Activated CD4-positive, alpha-beta T cell treated with anti-CD3 and anti-CD28 coated beads for 36 hours (primary cell): ENCODE measurements around the gene ZNF280C. TPM values are rescaled to one million over a fixed set of nuclear protein-coding genes. Genes with fewer than 3 reads are reported as not detected.
"Not testable (repeated sequence)": the region's sequence is repeated elsewhere in the genome, so short reads cannot be mapped to it uniquely, and the experiment has no call there.

Experiments used
- ATAC-seq: fragments of 200-7000 bp; cut with Tn5 transposase; one replicate; pipeline ENCODE4 v1.10.0; 2021; ENCODE audit warnings: mild to moderate bottlenecking, moderate library complexity
- CTCF ChIA-PET: fragments of 350-600 bp; sonication (Branson Sonifier 250); formaldehyde crosslinking; loops from one replicate; lab custom pipeline; 2021; ENCODE audit warnings: antibody characterized with exemption; lab: Charles Lee
- POLR2A ChIA-PET: fragments of 350-600 bp; sonication (Branson Sonifier 250); formaldehyde crosslinking; loops from one replicate; lab custom pipeline; 2021; ENCODE audit warnings: antibody characterized with exemption, inconsistent platforms; lab: Charles Lee
- DNase-seq: peaks from one replicate; pipeline ENCODE4 v3.0.0-alpha.2; 2020
- H3K27ac Mint-ChIP-seq: one replicate; pipeline ENCODE4 v1.8.0; 2021; ENCODE audit warnings: mixed read lengths
- H3K27me3 Mint-ChIP-seq: one replicate; pipeline ENCODE4 v1.8.0; 2021; ENCODE audit warnings: mixed read lengths
- H3K36me3 Mint-ChIP-seq: one replicate; pipeline ENCODE4 v1.8.0; 2021; ENCODE audit warnings: low read depth, mixed read lengths
- H3K4me1 Mint-ChIP-seq: one replicate; pipeline ENCODE4 v1.8.0; 2021; ENCODE audit warnings: mixed read lengths
- H3K4me3 Mint-ChIP-seq: one replicate; pipeline ENCODE4 v1.8.0; 2021; ENCODE audit warnings: mild to moderate bottlenecking, moderate library complexity, mixed read lengths
- H3K9me3 Mint-ChIP-seq: one replicate; pipeline ENCODE4 v1.8.0; 2021; ENCODE audit warnings: low read depth, mixed read lengths
- intact Hi-C, 2 experiments: fragments of 100-400 bp; cut with DNase I in 1 of 2; cut with micrococcal nuclease in 1 of 2; formaldehyde crosslinking; loops; one replicate each; pipeline versions ENCODE4 v1.14.2 to v1.15.1; 2022 to 2024; cut with DNase I, micrococcal nuclease
- total RNA-seq, 2 experiments: library from RNA; stranded (reverse); gene quantifications; one replicate each; pipeline ENCODE4 v1.2.3, GENCODE V29; 2021

The ZNF280C gene
- total RNA-seq, 2 experiments from 2014 or later = 5.9 to 8.6 TPM

GRCh38 chrX:130287071-130287770, 18.5 kb upstream of the ZNF280C start:
- H3K36me3 Mint-ChIP-seq = no peaks in the 10 kb centered on the region
- POLR2A ChIA-PET = no interaction called here

GRCh38 chrX:130285710-130286109, 17.0 kb upstream of the ZNF280C start:
- no peaks in the 10 kb centered on the region for H3K27me3 Mint-ChIP-seq
- H3K27ac Mint-ChIP-seq = no peak overlapping the region
- no peak for ATAC-seq
- intact Hi-C loops = no loop called here
- H3K36me3 Mint-ChIP-seq = no peaks in the 10 kb centered on the region
- POLR2A ChIA-PET = no interaction called here
- H3K4me1 Mint-ChIP-seq = no peaks in the 10 kb centered on the region
- H3K4me3 Mint-ChIP-seq = no peak overlapping the region
- DNase-seq = no peak
- no peaks in the 10 kb centered on the region for H3K9me3 Mint-ChIP-seq
- CTCF ChIA-PET = no interaction called here

More at GRCh38 chrX:130287071-130287770, 18.5 kb upstream of the ZNF280C start:
- CTCF ChIA-PET = no interaction called here
- Mint-ChIP-seq H3K9me3 (no peaks in the 10 kb centered on the region), H3K4me3 (no peak overlapping the region), H3K27ac (no peak overlapping the region), H3K4me1 (no peaks in the 10 kb centered on the region), H3K27me3 (no peaks in the 10 kb centered on the region)
- intact Hi-C loops = no loop called here
- DNase-seq = no peak
- ATAC-seq = no peak

GRCh38 chrX:130285069-130285620, 16.4 kb upstream of the ZNF280C start:
- no peak for ATAC-seq
- no peaks in the 10 kb centered on the region for H3K4me1 Mint-ChIP-seq
- H3K9me3 Mint-ChIP-seq = no peaks in the 10 kb centered on the region
- no peaks in the 10 kb centered on the region for H3K36me3 Mint-ChIP-seq
- no peak for DNase-seq
- intact Hi-C loops = no loop called here
- CTCF ChIA-PET = no interaction called here
- no peaks in the 10 kb centered on the region for H3K27me3 Mint-ChIP-seq
- no peak overlapping the region for H3K27ac Mint-ChIP-seq
- H3K4me3 Mint-ChIP-seq = no peak overlapping the region
- POLR2A ChIA-PET = no interaction called here

DNA sequence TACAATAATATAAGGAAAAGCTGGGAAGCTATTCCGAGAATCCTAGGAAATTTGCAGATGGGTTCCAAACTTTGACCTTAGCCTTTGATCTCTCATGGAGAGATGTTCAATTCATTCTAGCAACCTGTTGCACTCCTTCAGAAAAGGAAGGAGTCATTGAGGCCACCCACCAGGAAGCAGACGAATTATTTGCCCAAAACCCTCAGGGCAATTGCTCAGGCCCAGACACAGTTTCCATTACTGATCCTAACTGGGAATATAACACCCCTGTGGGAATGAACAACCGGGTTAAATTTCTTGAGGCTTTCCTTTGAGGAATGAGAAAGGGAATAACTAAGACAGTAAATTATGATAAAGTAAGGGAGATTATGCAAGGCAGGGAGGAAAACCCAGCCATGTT, 13.5 kb upstream of the ZNF280C start:
- H3K36me3 Mint-ChIP-seq = no peaks in the 10 kb centered on the region
- H3K27me3 Mint-ChIP-seq = no peaks in the 10 kb centered on the region
- H3K4me1 Mint-ChIP-seq = no peaks in the 10 kb centered on the region
- ATAC-seq = no peak
- CTCF ChIA-PET = no interaction called here
- no peak for DNase-seq
- intact Hi-C loops = no loop called here
- no peaks in the 10 kb centered on the region for H3K9me3 Mint-ChIP-seq
- POLR2A ChIA-PET = no interaction called here
- H3K4me3 Mint-ChIP-seq = no peak overlapping the region
- no peak overlapping the region for H3K27ac Mint-ChIP-seq

DNA sequence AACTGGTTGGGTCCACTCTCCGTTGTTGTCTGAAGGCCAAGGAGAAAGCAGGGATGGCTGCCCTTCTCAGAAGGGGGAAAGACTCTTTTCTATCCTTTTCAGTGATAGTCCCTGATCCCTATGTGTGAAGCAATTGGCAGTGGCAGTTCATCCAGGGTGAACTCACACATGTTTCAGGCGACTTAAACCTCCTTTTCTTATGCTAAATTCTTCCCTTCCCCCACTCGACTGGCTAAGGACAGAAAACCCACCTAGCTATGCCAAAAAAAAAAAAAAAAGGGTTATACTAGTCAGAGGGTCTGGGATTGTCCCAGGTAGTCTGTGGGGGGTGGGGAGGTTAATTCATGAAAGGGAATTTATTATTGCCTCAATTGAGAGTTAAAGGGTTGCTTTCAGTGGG, 12.2 kb upstream of the ZNF280C start:
- Mint-ChIP-seq H3K27ac (no peak overlapping the region), H3K9me3 (no peaks in the 10 kb centered on the region), H3K27me3 (no peaks in the 10 kb centered on the region), H3K4me1 (no peaks in the 10 kb centered on the region), H3K36me3 (no peaks in the 10 kb centered on the region), H3K4me3 (no peak overlapping the region)
- ATAC-seq (no peak), DNase-seq (no peak)
- POLR2A ChIA-PET = no interaction called here
- intact Hi-C loops = no loop called here
- CTCF ChIA-PET = no interaction called here

DNA sequence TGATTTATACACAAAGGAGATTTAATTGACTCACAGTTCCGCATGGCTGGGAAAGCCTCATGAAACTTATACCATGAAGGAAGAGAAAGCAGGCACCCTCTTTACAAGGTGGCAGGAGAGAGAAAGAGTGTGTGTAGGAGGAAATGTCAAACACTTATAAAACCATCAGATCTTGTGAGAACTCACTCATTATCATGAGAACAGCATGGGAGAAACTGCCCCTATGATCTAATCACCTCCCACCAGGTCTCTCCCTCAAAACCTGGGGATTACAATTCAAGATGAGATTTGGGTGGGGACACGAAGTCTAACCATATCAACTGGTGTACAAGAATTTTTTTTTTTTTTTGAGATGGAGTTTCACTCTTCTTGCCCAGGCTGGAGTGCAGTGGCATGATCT, 3.6 kb upstream of the ZNF280C start:
- H3K27ac Mint-ChIP-seq, POLR2A ChIA-PET, DNase-seq, H3K4me3 Mint-ChIP-seq, intact Hi-C loops, H3K9me3 Mint-ChIP-seq, H3K27me3 Mint-ChIP-seq, ATAC-seq, H3K36me3 Mint-ChIP-seq, H3K4me1 Mint-ChIP-seq: not testable (repeated sequence)
- CTCF ChIA-PET = interaction anchor here (0.6 kb wide), 1 partner anchor 230 kb away, joined by 4 read pairs; no protein-coding TSS in a partner anchor

DNA sequence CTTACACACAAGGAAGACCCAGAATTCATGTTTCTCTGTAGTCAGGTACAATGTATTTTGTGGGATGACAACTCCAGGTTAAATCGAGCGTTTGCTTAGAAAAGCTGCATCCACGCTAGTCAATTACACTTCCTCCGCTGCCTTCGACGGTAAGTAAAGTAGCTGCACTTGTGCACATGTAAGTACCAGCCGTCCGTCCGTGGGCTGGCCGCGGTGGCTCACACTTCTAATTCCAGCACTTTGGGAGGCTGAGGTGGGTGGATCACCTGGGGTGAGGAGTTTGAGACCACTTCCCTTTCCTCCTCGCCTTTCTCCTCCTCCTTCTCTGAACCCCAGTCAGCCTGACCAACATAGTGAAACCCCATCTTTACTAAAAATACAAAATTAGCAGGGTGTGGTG, 692 bp upstream of the ZNF280C start:
- H3K9me3 Mint-ChIP-seq, H3K36me3 Mint-ChIP-seq, H3K4me3 Mint-ChIP-seq, H3K27me3 Mint-ChIP-seq, ATAC-seq, CTCF ChIA-PET, H3K27ac Mint-ChIP-seq, DNase-seq, POLR2A ChIA-PET: not testable (repeated sequence)
- intact Hi-C loops = loop anchor here (2.0 to 10.0 kb wide), 9 partner anchors 57 to 495 kb away; partner anchors contain the start of genes BCORL1 (in 1 of the 2), RBMX2 (in 1 of the 2), SASH3 (in 1 of the 2) and SLC25A14 (in 1 of the 2)
- H3K4me1 Mint-ChIP-seq = peaks cover 19% of the 10 kb centered on the region

- peaks cover 3% of the 10 kb centered on the region for H3K36me3 Mint-ChIP-seq
- H3K9me3 Mint-ChIP-seq = no peaks in the 10 kb centered on the region
- no peaks in the 10 kb centered on the region for H3K27me3 Mint-ChIP-seq
- H3K4me3 Mint-ChIP-seq = peak overlapping the region; percentile 85
- DNase-seq (no peak), ATAC-seq (no peak)
- intact Hi-C loops = loop anchor here (1.0 to 10.0 kb wide), 13 partner anchors 56 to 635 kb away; partner anchors contain the start of genes SLC25A14 (in 2 of the 2), AIFM1 (in 1 of the 2), BCORL1 (in 1 of the 2) and ENOX2 (in 1 of the 2)
- CTCF ChIA-PET = interaction anchor here (0.7 kb wide), 1 partner anchor 1403 kb away, joined by 3 read pairs; no protein-coding TSS in a partner anchor
- POLR2A ChIA-PET = no interaction called here
- H3K4me1 Mint-ChIP-seq = peaks cover 21% of the 10 kb centered on the region
- H3K27ac Mint-ChIP-seq = peak overlapping the region; percentile 83
Observed at GRCh38 chrX:130267956-130268448, 697 bp downstream of the ZNF280C start.

GRCh38 chrX:130264573-130264972, 4.1 kb downstream of the ZNF280C start:
- H3K36me3 Mint-ChIP-seq = peaks cover 6% of the 10 kb centered on the region
- ATAC-seq = no peak
- H3K27me3 Mint-ChIP-seq = no peaks in the 10 kb centered on the region
- H3K9me3 Mint-ChIP-seq = no peaks in the 10 kb centered on the region
- intact Hi-C loops = loop anchor here in 1 of 2 experiments (10.0 kb wide), 1 partner anchor 490 kb away; the partner anchor contains the start of gene SASH3
- H3K4me3 Mint-ChIP-seq = no peak overlapping the region
- DNase-seq = no peak
- ChIA-PET CTCF (interaction anchor here (0.6 to 0.8 kb wide), 3 partner anchors 49 to 265 kb away, joined by 3 to 5 read pairs (median 3); no protein-coding TSS in a partner anchor), POLR2A (interaction anchor here (0.6 to 0.7 kb wide), 2 partner anchors 26 to 868 kb away, joined by 3 to 4 read pairs; no protein-coding TSS in a partner anchor)
- H3K27ac Mint-ChIP-seq = no peak overlapping the region
- H3K4me1 Mint-ChIP-seq = peaks cover 26% of the 10 kb centered on the region

GRCh38 chrX:130263016-130263415, 5.7 kb downstream of the ZNF280C start:
- ATAC-seq (no peak), DNase-seq (no peak)
- Mint-ChIP-seq H3K36me3 (peaks cover 13% of the 10 kb centered on the region), H3K4me3 (no peak overlapping the region), H3K9me3 (no peaks in the 10 kb centered on the region), H3K4me1 (peaks cover 24% of the 10 kb centered on the region), H3K27me3 (no peaks in the 10 kb centered on the region), H3K27ac (no peak overlapping the region)
- ChIA-PET POLR2A (no interaction called here), CTCF (no interaction called here)
- intact Hi-C loops = loop anchor here in 1 of 2 experiments (10.0 kb wide), 1 partner anchor 488 kb away; the partner anchor contains the start of gene SASH3

- no peaks in the 10 kb centered on the region for H3K27me3 Mint-ChIP-seq
- no peak overlapping the region for H3K27ac Mint-ChIP-seq
- DNase-seq (no peak), ATAC-seq (no peak)
- CTCF ChIA-PET = no interaction called here
- peaks cover 21% of the 10 kb centered on the region for H3K4me1 Mint-ChIP-seq
- intact Hi-C loops = loop anchor here in 1 of 2 experiments (10.0 kb wide), 1 partner anchor 487 kb away; the partner anchor contains the start of gene SASH3
- H3K9me3 Mint-ChIP-seq = no peaks in the 10 kb centered on the region
- POLR2A ChIA-PET = interaction anchor here (0.6 kb wide), 1 partner anchor 122 kb away, joined by 3 read pairs; no protein-coding TSS in a partner anchor
- H3K4me3 Mint-ChIP-seq = no peak overlapping the region
- peaks cover 12% of the 10 kb centered on the region for H3K36me3 Mint-ChIP-seq
Observed at GRCh38 chrX:130262231-130262630, 6.5 kb downstream of the ZNF280C start.
